GM12878 (cell line): Measurements from ENCODE around the gene MTMR10.

Experiments
- CEBPZ ChIP-seq: fragments of 150-350 bp; IDR thresholded peaks from 2 replicates; pipeline ENCODE4 v1.6.1; 2016; ENCODE audit warnings: low read depth, low read length
- CHD2 ChIP-seq: IDR thresholded peaks from 2 replicates; pipeline ENCODE4 v1.6.1; 2011; ENCODE audit warnings: low read depth, low read length, improper control_type of control experiment, borderline replicate concordance
- CTCF ChIP-seq, 3 experiments: IDR thresholded peaks in 2 of 3; conservative IDR thresholded peaks in 1 of 3; 2 replicates each; pipeline ENCODE4 v1.5.1; 2011; ENCODE audit warnings: low read depth in 3 of 3, low read length in 3 of 3, mild to moderate bottlenecking in 3 of 3, control low read depth in 2 of 3, moderate library complexity in 2 of 3, inconsistent platforms in 1 of 3, mixed read lengths in 1 of 3; ENCODE audit not compliant: control insufficient read depth in 2 of 3, insufficient read depth in 1 of 3; ENCODE audit errors: extremely low read depth in 1 of 3
- EP300 ChIP-seq, 2 experiments: fragments of 150-350 bp in 1 of 2; IDR thresholded peaks; 2 replicates each; pipeline ENCODE4 v1.6.1; 2011 to 2012; ENCODE audit warnings: low read depth in 2 of 2, low read length in 2 of 2, borderline replicate concordance in 1 of 2, improper control_type of control experiment in 1 of 2, inconsistent platforms in 1 of 2; ENCODE audit not compliant: control insufficient read depth in 1 of 2
- HDAC2 ChIP-seq: fragments of 200-600 bp; sonication (generic); IDR thresholded peaks from 2 replicates; pipeline ENCODE4 v1.6.1; 2017
- MAX ChIP-seq: IDR thresholded peaks from 2 replicates; pipeline ENCODE4 v1.6.1; 2012; ENCODE audit warnings: low read depth, low read length, improper control_type of control experiment
- NFYB ChIP-seq: IDR thresholded peaks from 2 replicates; pipeline ENCODE4 v1.6.1; 2011; ENCODE audit warnings: low read depth, mild to moderate bottlenecking, low read length, improper control_type of control experiment, moderate library complexity; ENCODE audit not compliant: insufficient read depth
- NKRF ChIP-seq: fragments of 450-650 bp; conservative IDR thresholded peaks from 2 replicates; pipeline ENCODE4 v1.6.1; 2017; ENCODE audit warnings: mild to moderate bottlenecking, moderate library complexity
- SMC3 ChIP-seq: IDR thresholded peaks from 2 replicates; pipeline ENCODE4 v1.6.1; 2011; ENCODE audit warnings: low read length, improper control_type of control experiment, borderline replicate concordance
- USF1 ChIP-seq: IDR thresholded peaks from 2 replicates; pipeline ENCODE4 v1.6.1; 2011; ENCODE audit warnings: borderline replicate concordance, low read depth, mild to moderate bottlenecking, moderate library complexity, mixed read lengths, low read length; ENCODE audit not compliant: insufficient read depth; ENCODE audit errors: extremely low read length
- YY1 ChIP-seq: IDR thresholded peaks from 2 replicates; pipeline ENCODE4 v1.6.1; 2011; ENCODE audit warnings: low read depth, mild to moderate bottlenecking, low read length

GRCh38 chr15:30958219-30958618 is 33.2 kb downstream of the MTMR10 start:
- TF ChIP-seq EP300 (IDR thresholded peaks at IDR 0.05; ENCODE audit: borderline replicate concordance in 1 of 2, control insufficient read depth in 1 of 2, low read depth in 2 of 2, low read length in 2 of 2) = no peak
- no peak for TF ChIP-seq YY1
- no peak for TF ChIP-seq HDAC2
- no peak for TF ChIP-seq CEBPZ
- TF ChIP-seq NFYB = no peak
- TF ChIP-seq NKRF = no peak
- no peak for TF ChIP-seq MAX
- TF ChIP-seq CHD2 = no peak
- no peak for TF ChIP-seq CTCF (IDR thresholded peaks at IDR 0.05 in 2 of 3, conservative IDR thresholded peaks at IDR 0.05 in 1 of 3; ENCODE audit: control insufficient read depth in 2 of 3, extremely low read depth in 1 of 3, insufficient read depth in 1 of 3, low read depth in 3 of 3, low read length in 3 of 3)
- TF ChIP-seq USF1 = no peak
- no peak for TF ChIP-seq SMC3
